GM12891 (cell line): Measurements from ENCODE around the gene PHF13.

Experiments used
- POLR2A ChIP-seq: IDR thresholded peaks from 2 replicates; pipeline ENCODE4 v1.6.1; 2011; ENCODE audit warnings: low read depth, low read length, control low read depth
- SPI1 ChIP-seq: IDR thresholded peaks from 2 replicates; pipeline ENCODE4 v1.6.1; 2011; ENCODE audit warnings: low read depth, low read length, control low read depth
- TAF1 ChIP-seq: IDR thresholded peaks from 2 replicates; pipeline ENCODE4 v1.6.1; 2011; ENCODE audit warnings: low read depth, low read length, control low read depth

DNA sequence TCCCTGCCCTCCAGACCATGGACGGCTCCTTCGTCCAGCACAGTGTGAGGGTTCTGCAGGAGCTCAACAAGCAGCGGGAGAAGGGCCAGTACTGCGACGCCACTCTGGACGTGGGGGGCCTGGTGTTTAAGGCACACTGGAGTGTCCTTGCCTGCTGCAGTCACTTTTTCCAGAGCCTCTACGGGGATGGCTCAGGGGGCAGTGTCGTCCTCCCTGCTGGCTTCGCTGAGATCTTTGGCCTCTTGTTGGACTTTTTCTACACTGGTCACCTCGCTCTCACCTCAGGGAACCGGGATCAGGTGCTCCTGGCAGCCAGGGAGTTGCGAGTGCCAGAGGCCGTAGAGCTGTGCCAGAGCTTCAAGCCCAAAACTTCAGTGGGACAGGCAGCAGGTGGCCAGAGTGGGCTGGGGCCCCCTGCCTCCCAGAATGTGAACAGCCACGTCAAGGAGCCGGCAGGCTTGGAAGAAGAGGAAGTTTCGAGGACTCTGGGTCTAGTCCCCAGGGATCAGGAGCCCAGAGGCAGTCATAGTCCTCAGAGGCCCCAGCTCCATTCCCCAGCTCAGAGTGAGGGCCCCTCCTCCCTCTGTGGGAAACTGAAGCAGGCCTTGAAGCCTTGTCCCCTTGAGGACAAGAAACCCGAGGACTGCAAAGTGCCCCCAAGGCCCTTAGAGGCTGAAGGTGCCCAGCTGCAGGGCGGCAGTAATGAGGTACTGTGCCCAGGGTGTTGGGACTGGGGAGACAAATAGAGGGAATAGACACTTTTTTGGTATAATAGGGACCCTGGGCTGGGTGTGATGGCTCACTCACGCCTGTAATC is 32.7 kb upstream of the PHF13 start:
- TF ChIP-seq POLR2A: no peak
- no peak for TF ChIP-seq SPI1
- TF ChIP-seq TAF1: no peak
